SK-N-SH (cell line): ENCODE data around the gene ALKBH6. TPM values are rescaled to one million over a fixed set of nuclear protein-coding genes. Genes with fewer than 3 reads are reported as not detected.

ENCODE experiments used
- CTCF ChIA-PET: fragments of 300-600, 350-600 bp; formaldehyde crosslinking; extraction: SDS; loops from one replicate; lab custom pipeline; 2021; lab: Yijun Ruan, JAX
- POLR2A ChIA-PET: fragments of 350-600 bp; sonication (Branson Sonifier 250); formaldehyde crosslinking; extraction: SDS; loops from one replicate; lab custom pipeline; 2020; ENCODE audit warnings: antibody characterized with exemption, inconsistent platforms; lab: Yijun Ruan, JAX
- DNase-seq: peaks from one replicate; pipeline ENCODE4 v3.0.0; 2012
- H2AFZ ChIP-seq: fragments of 200-600 bp; sonication (generic); 2 replicates; pipeline ENCODE4 v1.8.1; 2016; ENCODE audit warnings: antibody characterized with exemption, mild to moderate bottlenecking, low read depth
- H3F3A ChIP-seq: fragments of 200-600 bp; sonication (generic); replicated peaks from 2 replicates; pipeline ENCODE3; 2016; ENCODE audit warnings: antibody characterized with exemption, mild to moderate bottlenecking; ENCODE audit not compliant: insufficient read depth
- H3K27ac ChIP-seq, 2 experiments: fragments of 200-500 bp in 1 of 2; fragments of 200-600 bp in 1 of 2; sonication (Bioruptor generic) in 1 of 2; sonication (generic), shearing (Covaris generic) in 1 of 2; 2 replicates each; pipeline versions ENCODE4 v1.5.1 to v1.6.1; 2014 to 2016; ENCODE audit warnings: low read depth in 2 of 2, inconsistent platforms in 1 of 2, low read length in 1 of 2, mild to moderate bottlenecking in 1 of 2, mixed read lengths in 1 of 2
- H3K27me3 ChIP-seq: fragments of 200-600 bp; sonication (generic), shearing (Covaris generic); 2 replicates; pipeline ENCODE4 v1.6.1; 2016; ENCODE audit warnings: mixed run types; ENCODE audit not compliant: insufficient read depth
- H3K36me3 ChIP-seq, 2 experiments: fragments of 200-500 bp in 1 of 2; fragments of 200-600 bp in 1 of 2; sonication (Bioruptor generic) in 1 of 2; sonication (generic) in 1 of 2; replicated peaks in 1 of 2; 2 replicates each; pipeline versions ENCODE3 to v1.5.1; 2014 to 2016; ENCODE audit warnings: low read length in 1 of 2, mild to moderate bottlenecking in 1 of 2; ENCODE audit not compliant: insufficient read depth in 2 of 2, control insufficient read depth in 1 of 2
- H3K4me1 ChIP-seq, 2 experiments: fragments of 200-500 bp in 1 of 2; fragments of 200-600 bp in 1 of 2; sonication (Bioruptor generic) in 1 of 2; sonication (generic), shearing (Covaris generic) in 1 of 2; 2 replicates each; pipeline versions ENCODE4 v1.5.1 to v1.6.1; 2014 to 2016; ENCODE audit warnings: low read depth in 1 of 2, low read length in 1 of 2, mixed run types in 1 of 2; ENCODE audit not compliant: insufficient read depth in 2 of 2, control insufficient read depth in 1 of 2
- H3K4me2 ChIP-seq: fragments of 200-600 bp; sonication (generic), shearing (Covaris generic); 2 replicates; pipeline ENCODE4 v1.6.1; 2017; ENCODE audit warnings: mixed run types
- H3K4me3 ChIP-seq, 2 experiments: fragments of 200-500 bp in 1 of 2; fragments of 200-600 bp in 1 of 2; sonication (Bioruptor generic) in 1 of 2; sonication (generic), shearing (Covaris generic) in 1 of 2; 2 replicates each; pipeline versions ENCODE4 v1.5.1 to v1.8.1; 2014 to 2016; ENCODE audit warnings: low read depth in 2 of 2, inconsistent platforms in 1 of 2, low read length in 1 of 2, mild to moderate bottlenecking in 1 of 2, mixed read lengths in 1 of 2, moderate library complexity in 1 of 2
- H3K79me2 ChIP-seq: fragments of 200-600 bp; sonication (generic); 2 replicates; pipeline ENCODE4 v1.8.1; 2017; ENCODE audit warnings: mild to moderate bottlenecking; ENCODE audit not compliant: insufficient read depth
- H3K9ac ChIP-seq: fragments of 200-600 bp; sonication (generic); 2 replicates; pipeline ENCODE4 v1.6.1; 2017; ENCODE audit warnings: mixed run types
- H3K9me2 ChIP-seq: fragments of 200-600 bp; sonication (generic); 2 replicates; pipeline ENCODE4 v1.6.1; 2017; ENCODE audit warnings: mixed run types
- H3K9me3 ChIP-seq: fragments of 200-600 bp; sonication (generic); 2 replicates; pipeline ENCODE4 v1.6.1; 2017; ENCODE audit warnings: mixed run types, mild to moderate bottlenecking, moderate library complexity
- H4K20me1 ChIP-seq: fragments of 200-600 bp; sonication (generic); 2 replicates; pipeline ENCODE4 v1.6.1; 2017; ENCODE audit warnings: mild to moderate bottlenecking, mixed run types; ENCODE audit not compliant: insufficient read depth
- EZH2phosphoT487 ChIP-seq: fragments of 200-600 bp; sonication (generic); IDR thresholded peaks from 2 replicates; pipeline ENCODE4 v1.6.1; 2017; ENCODE audit warnings: low read depth, mixed run types, mild to moderate bottlenecking, antibody characterized with exemption, moderate library complexity, borderline replicate concordance
- MXI1 ChIP-seq: IDR thresholded peaks from 2 replicates; pipeline ENCODE4 v1.6.1; 2012; ENCODE audit warnings: mild to moderate bottlenecking, low read depth, low read length, improper control_type of control experiment
- NRF1 ChIP-seq: IDR thresholded peaks from 2 replicates; pipeline ENCODE4 v1.6.1; 2012; ENCODE audit warnings: low read depth, mild to moderate bottlenecking, low read length
- RXRA ChIP-seq: IDR thresholded peaks from 2 replicates; pipeline ENCODE4 v1.4.0; 2012; ENCODE audit warnings: low read depth, mild to moderate bottlenecking, borderline replicate concordance
- WGBS: methylation state at CpG from one replicate; pipeline ENCODE4 v1.1.6; 2017; ENCODE audit warnings: low lambda C conversion rate; 5-methylcytosine and 5-hydroxymethylcytosine counted together
- polyA plus RNA-seq, 3 experiments: library from polyadenylated mRNA; depleted of rRNA; stranded (reverse); fragments of >200 nt; gene quantifications; 2 replicates each; pipeline ENCODE4 v1.2.3, GENCODE V29; 2012
- TF ChIP-seq, protein P1 (sequence below): fragments of 200-600 bp; sonication (generic); IDR thresholded peaks from 2 replicates; pipeline ENCODE4 v1.6.1; 2017; ENCODE audit warnings: antibody characterized with exemption, mild to moderate bottlenecking, moderate library complexity
- TF ChIP-seq, protein P2 (sequence below): fragments of 150-350 bp; IDR thresholded peaks from 2 replicates; pipeline ENCODE4 v1.6.1; 2017; ENCODE audit warnings: antibody characterized with exemption, low read length, low read depth, borderline replicate concordance
- TF ChIP-seq, protein P3 (sequence below): IDR thresholded peaks from 2 replicates; pipeline ENCODE4 v1.6.1; 2012; ENCODE audit warnings: mild to moderate bottlenecking, low read depth, low read length, moderate library complexity

Gene ALKBH6
- polyA plus RNA-seq, 1 of the 3 experiments (the other 2 are of a cell fraction): 29.9 TPM

DNA sequence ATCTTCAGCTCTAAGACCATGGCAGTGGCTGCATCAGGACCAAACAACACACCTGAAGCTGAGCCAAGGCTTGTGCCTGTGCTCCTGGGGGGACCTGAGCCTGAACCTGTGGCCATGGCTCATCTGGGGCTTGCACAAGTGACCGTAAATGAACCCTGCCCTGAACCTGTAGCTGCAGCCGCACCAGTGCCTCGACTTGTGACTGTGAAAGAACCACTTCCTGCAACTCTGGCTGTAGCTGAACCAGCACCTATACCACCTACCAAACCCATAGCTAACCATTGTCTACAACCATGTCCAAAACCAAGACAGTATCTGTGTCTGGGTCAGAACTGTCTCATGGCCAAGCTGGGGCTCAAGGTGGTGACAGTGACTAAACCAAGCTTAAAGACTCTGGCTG is 47.2 kb downstream of the ALKBH6 start:
- Histone ChIP-seq H4K20me1 (no peaks in the 10 kb centered on the region), H3K27me3 (no peaks in the 10 kb centered on the region; the same call in 1 of the 2 replicates), H3K4me2 (no peak overlapping the region), H3K9me2 (no peaks in the 10 kb centered on the region), H3K9ac (no peak overlapping the region), H3K36me3 (no peaks in the 10 kb centered on the region), H3K27ac (no peak overlapping the region), H3K4me1 (no peaks in the 10 kb centered on the region), H3K4me3 (no peak overlapping the region), H2AFZ (no peak overlapping the region), H3K9me3 (no peaks in the 10 kb centered on the region), H3F3A (no peaks in the 10 kb centered on the region), H3K79me2 (no peaks in the 10 kb centered on the region)
- ChIA-PET CTCF (interaction anchor here (1.0 to 1.1 kb wide), 2 partner anchors 20 to 24 kb away, joined by 3 read pairs; no protein-coding TSS in a partner anchor), POLR2A (no interaction called here)
- WGBS: 20% methylated on average over 1 of the region's 3 CpGs
- DNase-seq: no peak
- TF ChIP-seq, protein P1, sequence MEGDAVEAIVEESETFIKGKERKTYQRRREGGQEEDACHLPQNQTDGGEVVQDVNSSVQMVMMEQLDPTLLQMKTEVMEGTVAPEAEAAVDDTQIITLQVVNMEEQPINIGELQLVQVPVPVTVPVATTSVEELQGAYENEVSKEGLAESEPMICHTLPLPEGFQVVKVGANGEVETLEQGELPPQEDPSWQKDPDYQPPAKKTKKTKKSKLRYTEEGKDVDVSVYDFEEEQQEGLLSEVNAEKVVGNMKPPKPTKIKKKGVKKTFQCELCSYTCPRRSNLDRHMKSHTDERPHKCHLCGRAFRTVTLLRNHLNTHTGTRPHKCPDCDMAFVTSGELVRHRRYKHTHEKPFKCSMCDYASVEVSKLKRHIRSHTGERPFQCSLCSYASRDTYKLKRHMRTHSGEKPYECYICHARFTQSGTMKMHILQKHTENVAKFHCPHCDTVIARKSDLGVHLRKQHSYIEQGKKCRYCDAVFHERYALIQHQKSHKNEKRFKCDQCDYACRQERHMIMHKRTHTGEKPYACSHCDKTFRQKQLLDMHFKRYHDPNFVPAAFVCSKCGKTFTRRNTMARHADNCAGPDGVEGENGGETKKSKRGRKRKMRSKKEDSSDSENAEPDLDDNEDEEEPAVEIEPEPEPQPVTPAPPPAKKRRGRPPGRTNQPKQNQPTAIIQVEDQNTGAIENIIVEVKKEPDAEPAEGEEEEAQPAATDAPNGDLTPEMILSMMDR: no peak
- TF ChIP-seq, protein P2, sequence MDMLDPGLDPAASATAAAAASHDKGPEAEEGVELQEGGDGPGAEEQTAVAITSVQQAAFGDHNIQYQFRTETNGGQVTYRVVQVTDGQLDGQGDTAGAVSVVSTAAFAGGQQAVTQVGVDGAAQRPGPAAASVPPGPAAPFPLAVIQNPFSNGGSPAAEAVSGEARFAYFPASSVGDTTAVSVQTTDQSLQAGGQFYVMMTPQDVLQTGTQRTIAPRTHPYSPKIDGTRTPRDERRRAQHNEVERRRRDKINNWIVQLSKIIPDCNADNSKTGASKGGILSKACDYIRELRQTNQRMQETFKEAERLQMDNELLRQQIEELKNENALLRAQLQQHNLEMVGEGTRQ: no peak

DNA sequence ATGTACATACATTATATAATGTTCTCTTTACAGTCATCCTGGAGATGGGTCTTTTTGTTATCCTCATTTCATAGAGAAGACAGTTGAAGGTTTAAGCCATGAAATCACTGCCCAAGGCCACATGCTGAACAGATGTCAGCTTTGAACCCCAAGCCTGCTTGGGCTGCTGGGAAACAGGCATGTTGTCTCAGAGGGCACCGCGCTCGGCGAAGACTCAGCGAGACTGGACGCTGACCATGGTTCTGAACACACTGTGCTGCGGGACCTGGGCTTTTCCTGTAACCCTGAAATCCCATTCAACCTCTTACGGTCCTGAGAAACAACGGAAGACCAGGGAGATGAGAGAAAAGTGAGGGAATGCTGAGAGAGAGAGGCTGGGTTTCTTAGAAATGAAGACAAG is 50.5 kb downstream of the ALKBH6 start:
- H3K4me3 ChIP-seq: no peak overlapping the region
- ChIA-PET POLR2A (no interaction called here), CTCF (interaction anchor here (0.8 kb wide), 1 partner anchor 32 kb away, joined by 3 read pairs; no protein-coding TSS in a partner anchor)
- 56% methylated on average over 8 of the region's 9 CpGs for whole genome bisulfite sequencing
- H3F3A ChIP-seq: no peaks in the 10 kb centered on the region
- H3K4me2 ChIP-seq: no peak overlapping the region
- no peaks in the 10 kb centered on the region for H4K20me1 ChIP-seq
- no peak overlapping the region for H3K9ac ChIP-seq
- DNase-seq: no peak
- H3K4me1 ChIP-seq: no peaks in the 10 kb centered on the region
- H3K27me3 ChIP-seq: peaks cover 24% of the 10 kb centered on the region
- no peak overlapping the region for H2AFZ ChIP-seq
- TF ChIP-seq NRF1 (no peak), MXI1 (no peak), RXRA (no peak), EZH2phosphoT487 (no peak)
- TF ChIP-seq, protein P3, sequence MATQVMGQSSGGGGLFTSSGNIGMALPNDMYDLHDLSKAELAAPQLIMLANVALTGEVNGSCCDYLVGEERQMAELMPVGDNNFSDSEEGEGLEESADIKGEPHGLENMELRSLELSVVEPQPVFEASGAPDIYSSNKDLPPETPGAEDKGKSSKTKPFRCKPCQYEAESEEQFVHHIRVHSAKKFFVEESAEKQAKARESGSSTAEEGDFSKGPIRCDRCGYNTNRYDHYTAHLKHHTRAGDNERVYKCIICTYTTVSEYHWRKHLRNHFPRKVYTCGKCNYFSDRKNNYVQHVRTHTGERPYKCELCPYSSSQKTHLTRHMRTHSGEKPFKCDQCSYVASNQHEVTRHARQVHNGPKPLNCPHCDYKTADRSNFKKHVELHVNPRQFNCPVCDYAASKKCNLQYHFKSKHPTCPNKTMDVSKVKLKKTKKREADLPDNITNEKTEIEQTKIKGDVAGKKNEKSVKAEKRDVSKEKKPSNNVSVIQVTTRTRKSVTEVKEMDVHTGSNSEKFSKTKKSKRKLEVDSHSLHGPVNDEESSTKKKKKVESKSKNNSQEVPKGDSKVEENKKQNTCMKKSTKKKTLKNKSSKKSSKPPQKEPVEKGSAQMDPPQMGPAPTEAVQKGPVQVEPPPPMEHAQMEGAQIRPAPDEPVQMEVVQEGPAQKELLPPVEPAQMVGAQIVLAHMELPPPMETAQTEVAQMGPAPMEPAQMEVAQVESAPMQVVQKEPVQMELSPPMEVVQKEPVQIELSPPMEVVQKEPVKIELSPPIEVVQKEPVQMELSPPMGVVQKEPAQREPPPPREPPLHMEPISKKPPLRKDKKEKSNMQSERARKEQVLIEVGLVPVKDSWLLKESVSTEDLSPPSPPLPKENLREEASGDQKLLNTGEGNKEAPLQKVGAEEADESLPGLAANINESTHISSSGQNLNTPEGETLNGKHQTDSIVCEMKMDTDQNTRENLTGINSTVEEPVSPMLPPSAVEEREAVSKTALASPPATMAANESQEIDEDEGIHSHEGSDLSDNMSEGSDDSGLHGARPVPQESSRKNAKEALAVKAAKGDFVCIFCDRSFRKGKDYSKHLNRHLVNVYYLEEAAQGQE: peak; percentile 97
- no peaks in the 10 kb centered on the region for H3K9me3 ChIP-seq
- no peaks in the 10 kb centered on the region for H3K36me3 ChIP-seq
- H3K9me2 ChIP-seq: no peaks in the 10 kb centered on the region
- no peaks in the 10 kb centered on the region for H3K79me2 ChIP-seq
- no peak overlapping the region for H3K27ac ChIP-seq
